ENCODE data around the gene PLOD1. TPM values are rescaled to one million over a fixed set of nuclear protein-coding genes. Genes with fewer than 3 reads are reported as not detected.
A peak's percentile ranks its signal among the peaks of the same experiment; 100 is the strongest.

Gene PLOD1
- total RNA-seq, 1 donor from 2014 or later, result 173 TPM

DNA sequence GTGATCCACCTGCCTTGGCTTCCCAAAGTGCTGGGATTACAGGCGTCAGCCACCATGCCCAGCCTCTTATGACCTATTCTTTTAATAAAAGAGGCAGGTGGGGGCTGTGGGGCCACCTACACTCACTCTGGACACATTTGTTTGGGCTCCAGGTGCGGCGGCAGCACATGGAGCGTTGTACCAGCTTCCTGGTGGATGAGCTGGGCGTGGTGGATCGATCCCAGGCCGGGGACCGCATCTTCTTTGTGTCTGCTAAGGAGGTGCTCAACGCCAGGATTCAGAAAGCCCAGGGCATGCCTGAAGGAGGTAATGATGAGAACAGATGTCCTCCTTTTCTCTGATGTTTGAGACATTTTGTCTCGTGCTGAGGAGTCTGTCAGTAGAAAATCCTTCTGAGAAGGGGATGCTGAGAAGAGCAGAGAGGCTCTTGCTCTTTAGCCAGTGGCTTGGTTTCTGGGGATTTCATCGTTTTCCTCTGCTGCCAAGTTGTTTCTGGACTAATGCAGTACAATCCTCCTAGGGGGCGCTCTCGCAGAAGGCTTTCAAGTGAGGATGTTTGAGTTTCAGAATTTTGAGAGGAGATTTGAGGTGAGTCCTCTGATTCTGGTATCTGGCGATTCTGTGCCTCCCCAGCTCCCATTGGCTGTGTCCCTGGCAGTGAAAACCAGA lies 66.9 kb downstream of the PLOD1 start:
- peak; percentile 57 for DNase-seq (ENCODE audit: low spot score)
- H3K27ac Mint-ChIP-seq (ENCODE audit: unreplicated experiment), result no peak overlapping the region
- no peak overlapping the region for H3K4me3 Mint-ChIP-seq (ENCODE audit: unreplicated experiment)
- H3K4me1 Mint-ChIP-seq (ENCODE audit: unreplicated experiment), result peaks cover 3% of the 10 kb centered on the region
- H3K36me3 Mint-ChIP-seq (ENCODE audit: low read depth, unreplicated experiment), result peaks cover 63% of the 10 kb centered on the region
- H3K27me3 Mint-ChIP-seq (ENCODE audit: unreplicated experiment), result peaks cover 2% of the 10 kb centered on the region
- TF ChIP-seq, protein P1, sequence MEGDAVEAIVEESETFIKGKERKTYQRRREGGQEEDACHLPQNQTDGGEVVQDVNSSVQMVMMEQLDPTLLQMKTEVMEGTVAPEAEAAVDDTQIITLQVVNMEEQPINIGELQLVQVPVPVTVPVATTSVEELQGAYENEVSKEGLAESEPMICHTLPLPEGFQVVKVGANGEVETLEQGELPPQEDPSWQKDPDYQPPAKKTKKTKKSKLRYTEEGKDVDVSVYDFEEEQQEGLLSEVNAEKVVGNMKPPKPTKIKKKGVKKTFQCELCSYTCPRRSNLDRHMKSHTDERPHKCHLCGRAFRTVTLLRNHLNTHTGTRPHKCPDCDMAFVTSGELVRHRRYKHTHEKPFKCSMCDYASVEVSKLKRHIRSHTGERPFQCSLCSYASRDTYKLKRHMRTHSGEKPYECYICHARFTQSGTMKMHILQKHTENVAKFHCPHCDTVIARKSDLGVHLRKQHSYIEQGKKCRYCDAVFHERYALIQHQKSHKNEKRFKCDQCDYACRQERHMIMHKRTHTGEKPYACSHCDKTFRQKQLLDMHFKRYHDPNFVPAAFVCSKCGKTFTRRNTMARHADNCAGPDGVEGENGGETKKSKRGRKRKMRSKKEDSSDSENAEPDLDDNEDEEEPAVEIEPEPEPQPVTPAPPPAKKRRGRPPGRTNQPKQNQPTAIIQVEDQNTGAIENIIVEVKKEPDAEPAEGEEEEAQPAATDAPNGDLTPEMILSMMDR (IDR thresholded peaks at IDR 0.05; ENCODE audit: unreplicated experiment), result peak; percentile 53
- H3K9me3 Mint-ChIP-seq (ENCODE audit: unreplicated experiment), result no peaks in the 10 kb centered on the region

DNA sequence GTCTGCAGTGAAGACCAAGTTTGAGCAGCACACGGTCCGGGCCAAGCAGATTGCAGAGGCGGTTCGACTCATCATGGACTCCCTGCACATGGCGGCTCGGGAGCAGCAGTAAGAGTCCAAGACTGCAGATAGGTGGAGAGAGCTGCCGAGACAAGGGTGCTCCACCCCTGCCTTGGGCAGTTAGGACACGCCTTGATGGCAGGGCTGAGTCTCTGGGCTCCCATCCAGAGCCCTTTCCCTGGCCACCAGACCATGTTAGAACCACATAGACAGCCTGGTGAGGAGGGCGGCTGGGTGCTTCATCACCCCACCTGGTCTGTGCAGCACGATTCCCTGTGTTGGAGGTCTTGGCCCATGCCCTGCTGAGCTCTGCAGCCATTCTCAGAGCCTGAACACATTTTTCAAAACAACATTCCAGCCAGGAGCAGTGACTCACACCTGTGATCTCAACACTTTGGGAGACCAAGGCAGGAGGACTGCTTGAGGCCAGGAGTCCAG lies 67.5 kb downstream of the PLOD1 start:
- peaks cover 62% of the 10 kb centered on the region for H3K36me3 Mint-ChIP-seq (ENCODE audit: low read depth, unreplicated experiment)
- TF ChIP-seq, protein P1 (IDR thresholded peaks at IDR 0.05; ENCODE audit: unreplicated experiment), result no peak
- H3K27ac Mint-ChIP-seq (ENCODE audit: unreplicated experiment), result no peak overlapping the region
- peaks cover 3% of the 10 kb centered on the region for H3K27me3 Mint-ChIP-seq (ENCODE audit: unreplicated experiment)
- no peak for DNase-seq (ENCODE audit: low spot score)
- peak overlapping the region; percentile 42 for H3K4me3 Mint-ChIP-seq (ENCODE audit: unreplicated experiment)
- H3K9me3 Mint-ChIP-seq (ENCODE audit: unreplicated experiment), result no peaks in the 10 kb centered on the region
- H3K4me1 Mint-ChIP-seq (ENCODE audit: unreplicated experiment), result peaks cover 2% of the 10 kb centered on the region

DNA sequence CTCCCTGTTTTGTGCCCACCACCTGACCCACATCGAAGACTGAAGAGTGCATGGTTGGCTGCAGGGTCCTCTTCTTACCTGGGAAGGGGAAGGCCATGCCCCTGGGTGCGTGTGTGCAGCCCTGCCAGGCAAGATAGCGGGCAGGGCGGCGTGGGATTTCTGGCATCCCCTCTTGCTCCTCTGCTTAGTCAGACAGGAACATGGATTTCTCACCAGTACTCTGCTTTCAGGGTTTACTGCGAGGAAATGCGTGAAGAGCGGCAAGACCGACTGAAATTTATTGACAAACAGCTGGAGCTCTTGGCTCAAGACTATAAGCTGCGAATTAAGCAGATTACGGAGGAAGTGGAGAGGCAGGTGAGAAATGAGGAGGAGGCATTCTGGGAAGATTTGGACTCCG lies 69.2 kb downstream of the PLOD1 start:
- DNase-seq (ENCODE audit: low spot score), result no peak
- Mint-ChIP-seq H3K4me1 (ENCODE audit: unreplicated experiment) (no peaks in the 10 kb centered on the region), H3K27me3 (ENCODE audit: unreplicated experiment) (peaks cover 3% of the 10 kb centered on the region), H3K36me3 (ENCODE audit: low read depth, unreplicated experiment) (peaks cover 63% of the 10 kb centered on the region), H3K9me3 (ENCODE audit: unreplicated experiment) (no peaks in the 10 kb centered on the region), H3K4me3 (ENCODE audit: unreplicated experiment) (no peak overlapping the region), H3K27ac (ENCODE audit: unreplicated experiment) (no peak overlapping the region)
- TF ChIP-seq, protein P1 (IDR thresholded peaks at IDR 0.05; ENCODE audit: unreplicated experiment), result no peak

DNA sequence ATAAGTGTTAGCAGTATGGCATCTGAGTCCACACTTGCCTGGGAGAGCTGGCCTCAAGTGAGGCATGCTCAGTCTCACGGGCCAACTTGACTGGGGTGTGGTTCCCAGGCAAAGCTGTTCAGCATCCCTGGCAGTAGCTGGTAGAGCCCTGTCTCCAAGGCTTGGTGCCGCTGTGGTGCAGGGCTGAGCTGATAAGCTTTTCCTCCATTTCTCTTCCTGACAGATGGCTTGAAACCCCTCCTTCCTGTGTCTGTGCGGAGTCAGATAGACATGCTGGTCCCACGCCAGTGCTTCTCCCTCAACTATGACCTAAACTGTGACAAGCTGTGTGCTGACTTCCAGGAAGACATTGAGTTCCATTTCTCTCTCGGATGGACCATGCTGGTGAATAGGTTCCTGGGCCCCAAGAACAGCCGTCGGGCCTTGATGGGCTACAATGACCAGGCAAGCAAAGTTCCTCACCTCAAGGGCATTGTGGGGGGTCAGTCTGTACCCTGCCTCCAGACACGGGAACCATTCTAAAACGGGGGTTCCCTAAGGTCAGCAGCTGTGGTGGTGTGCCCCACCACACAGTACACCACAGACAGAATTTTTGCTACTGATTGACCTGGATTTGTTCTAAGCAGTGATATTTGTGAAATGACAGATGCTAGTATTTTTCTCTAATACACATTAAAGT lies 71.1 kb downstream of the PLOD1 start:
- H3K27me3 Mint-ChIP-seq (ENCODE audit: unreplicated experiment), result peaks cover 3% of the 10 kb centered on the region
- DNase-seq (ENCODE audit: low spot score), result no peak
- H3K9me3 Mint-ChIP-seq (ENCODE audit: unreplicated experiment), result no peaks in the 10 kb centered on the region
- no peak overlapping the region for H3K27ac Mint-ChIP-seq (ENCODE audit: unreplicated experiment)
- TF ChIP-seq, protein P1 (IDR thresholded peaks at IDR 0.05; ENCODE audit: unreplicated experiment), result no peak
- peak overlapping the region; percentile 13 for H3K4me3 Mint-ChIP-seq (ENCODE audit: unreplicated experiment)
- no peaks in the 10 kb centered on the region for H3K4me1 Mint-ChIP-seq (ENCODE audit: unreplicated experiment)
- peaks cover 71% of the 10 kb centered on the region for H3K36me3 Mint-ChIP-seq (ENCODE audit: low read depth, unreplicated experiment)

Data from endothelial cell (in vitro differentiated cells).